Activated CD8-positive, alpha-beta T cell treated with anti-CD3 and anti-CD28 coated beads, Interleukin-2, amount 10 ng/mL, durations not matched to agents 7 days and 5 days (primary cell): ENCODE measurements around the gene MPEG1. TPM values are rescaled to one million over a fixed set of nuclear protein-coding genes. Genes with fewer than 3 reads are reported as not detected.

ENCODE experiments used
- ATAC-seq: fragments of 150-1000 bp; cut with Tn5 transposase; one replicate; pipeline ENCODE4 v1.10.0; 2021; ENCODE audit warnings: moderate library complexity
- CTCF ChIA-PET: fragments of 350-600 bp; sonication (Branson Sonifier 250); formaldehyde crosslinking; loops from one replicate; lab custom pipeline; 2021; ENCODE audit warnings: antibody characterized with exemption; lab: Charles Lee
- POLR2A ChIA-PET: fragments of 350-600 bp; sonication (Branson Sonifier 250); formaldehyde crosslinking; loops from one replicate; lab custom pipeline; 2021; ENCODE audit warnings: antibody characterized with exemption; lab: Charles Lee
- DNase-seq: peaks from one replicate; pipeline ENCODE4 v3.0.0-alpha.2; 2020
- H3K27ac Mint-ChIP-seq: one replicate; pipeline ENCODE4 v1.8.0; 2021; ENCODE audit warnings: mild to moderate bottlenecking, mixed read lengths
- H3K27me3 Mint-ChIP-seq: one replicate; pipeline ENCODE4 v1.8.0; 2021; ENCODE audit warnings: low read depth, mixed read lengths
- H3K36me3 Mint-ChIP-seq: one replicate; pipeline ENCODE4 v1.8.0; 2021; ENCODE audit warnings: low read depth, mixed read lengths
- H3K4me1 Mint-ChIP-seq: one replicate; pipeline ENCODE4 v1.8.0; 2021; ENCODE audit warnings: low read depth, mixed read lengths
- H3K4me3 Mint-ChIP-seq: one replicate; pipeline ENCODE4 v1.8.0; 2021; ENCODE audit warnings: mild to moderate bottlenecking, mixed read lengths
- H3K9me3 Mint-ChIP-seq: one replicate; pipeline ENCODE4 v1.8.0; 2022; ENCODE audit warnings: mixed read lengths; ENCODE audit not compliant: insufficient read depth
- total RNA-seq, 2 experiments: library from RNA; stranded (reverse); gene quantifications; one replicate each; pipeline ENCODE4 v1.2.3, GENCODE V29; 2021

MPEG1 gene
- total RNA-seq, 2 experiments from 2014 or later = not detected

DNA sequence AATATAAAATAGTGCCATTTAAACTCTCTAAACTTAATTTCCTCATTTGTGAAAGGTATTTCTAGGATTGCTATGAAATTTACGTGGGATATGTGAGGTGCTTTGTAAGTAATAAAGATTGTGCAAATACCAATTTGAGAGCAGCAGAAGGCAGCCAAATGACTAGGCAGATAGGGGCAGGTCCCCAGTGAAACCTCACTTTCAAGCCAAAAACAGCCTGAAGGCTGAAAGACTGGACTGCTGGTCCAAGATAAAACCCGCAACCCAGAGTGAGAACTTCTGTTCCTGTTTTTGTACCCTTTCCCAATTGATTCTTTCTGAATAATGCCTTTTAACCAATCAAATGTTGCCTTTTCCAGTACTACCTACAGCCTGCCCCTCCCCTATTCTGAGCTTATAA, 33.6 kb downstream of the MPEG1 start:
- CTCF ChIA-PET = interaction anchor here (1.0 kb wide), 1 partner anchor 18 kb away, joined by 3 read pairs; no protein-coding TSS in a partner anchor
- POLR2A ChIA-PET = no interaction called here
- no peak overlapping the region for H3K4me3 Mint-ChIP-seq

GRCh38 chr11:59178402-59178801, 34.3 kb downstream of the MPEG1 start:
- Mint-ChIP-seq H3K4me1 (no peaks in the 10 kb centered on the region), H3K9me3 (no peaks in the 10 kb centered on the region), H3K27ac (no peak overlapping the region), H3K4me3 (no peak overlapping the region), H3K27me3 (peaks cover 18% of the 10 kb centered on the region), H3K36me3 (no peaks in the 10 kb centered on the region)
- ATAC-seq (no peak), DNase-seq (no peak)
- ChIA-PET CTCF (interaction anchor here (1.0 to 9.7 kb wide), 3 partner anchors 7 to 21 kb away, joined by 3 to 113 read pairs (median 4); no protein-coding TSS in a partner anchor), POLR2A (no interaction called here)

More for the DNA sequence above, 33.6 kb downstream of the MPEG1 start:
- Mint-ChIP-seq H3K27me3 (peaks cover 14% of the 10 kb centered on the region), H3K4me1 (no peaks in the 10 kb centered on the region), H3K9me3 (no peaks in the 10 kb centered on the region), H3K27ac (no peak overlapping the region), H3K36me3 (no peaks in the 10 kb centered on the region)
- no peak for ATAC-seq
- DNase-seq = no peak

GRCh38 chr11:59176330-59176729, 36.4 kb downstream of the MPEG1 start:
- Mint-ChIP-seq H3K4me1 (peaks cover 7% of the 10 kb centered on the region), H3K9me3 (no peaks in the 10 kb centered on the region), H3K36me3 (no peaks in the 10 kb centered on the region), H3K27ac (no peak overlapping the region), H3K4me3 (no peak overlapping the region), H3K27me3 (peaks cover 25% of the 10 kb centered on the region)
- no peak for DNase-seq
- POLR2A ChIA-PET = no interaction called here
- CTCF ChIA-PET = interaction anchor here (9.7 kb wide), 1 partner anchor 9 kb away, joined by 113 read pairs; no protein-coding TSS in a partner anchor
- no peak for ATAC-seq

- CTCF ChIA-PET = interaction anchor here (1.3 to 9.7 kb wide), 3 partner anchors 11 to 32 kb away, joined by 3 to 113 read pairs (median 7); no protein-coding TSS in a partner anchor
- POLR2A ChIA-PET = no interaction called here
- DNase-seq (no peak), ATAC-seq (no peak)
- H3K27me3 Mint-ChIP-seq = peaks cover 25% of the 10 kb centered on the region
- H3K27ac Mint-ChIP-seq = no peak overlapping the region
- no peaks in the 10 kb centered on the region for H3K36me3 Mint-ChIP-seq
- H3K4me1 Mint-ChIP-seq = peaks cover 7% of the 10 kb centered on the region
- H3K9me3 Mint-ChIP-seq = no peaks in the 10 kb centered on the region
- H3K4me3 Mint-ChIP-seq = no peak overlapping the region
Measured at GRCh38 chr11:59175091-59175501, 37.6 kb downstream of the MPEG1 start.

DNA sequence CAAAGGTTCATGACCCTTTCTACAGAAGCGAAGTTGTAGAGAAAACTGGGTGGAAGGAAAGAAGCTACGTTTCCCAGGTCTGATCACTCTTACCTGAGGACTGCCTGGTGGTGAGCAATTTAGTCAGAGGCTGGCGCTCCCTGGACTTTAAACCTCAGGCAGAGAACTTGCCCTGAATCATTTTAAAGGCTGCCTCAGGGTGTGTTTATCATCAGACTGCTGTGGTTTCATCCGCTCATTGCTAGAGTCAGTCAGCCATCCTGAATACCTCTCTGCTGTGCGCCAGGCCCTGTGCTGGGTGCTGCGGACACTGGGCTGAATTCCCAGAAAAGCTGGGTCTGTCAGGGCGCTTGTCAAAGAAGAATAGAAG, 38.1 kb downstream of the MPEG1 start:
- POLR2A ChIA-PET = interaction anchor here (0.9 kb wide), 1 partner anchor 32 kb away, joined by 3 read pairs; the partner anchor contains the start of gene FAM111A
- ATAC-seq = no peak
- no peak overlapping the region for H3K27ac Mint-ChIP-seq

GRCh38 chr11:59173964-59174663, 38.6 kb downstream of the MPEG1 start:
- H3K36me3 Mint-ChIP-seq = no peaks in the 10 kb centered on the region
- peaks cover 7% of the 10 kb centered on the region for H3K4me1 Mint-ChIP-seq
- POLR2A ChIA-PET = interaction anchor here (0.9 kb wide), 1 partner anchor 32 kb away, joined by 3 read pairs; the partner anchor contains the start of gene FAM111A
- DNase-seq (no peak), ATAC-seq (no peak)
- H3K27me3 Mint-ChIP-seq = peaks cover 25% of the 10 kb centered on the region
- CTCF ChIA-PET = interaction anchor here (1.3 to 9.7 kb wide), 3 partner anchors 12 to 33 kb away, joined by 3 to 113 read pairs (median 7); no protein-coding TSS in a partner anchor
- no peak overlapping the region for H3K4me3 Mint-ChIP-seq
- no peaks in the 10 kb centered on the region for H3K9me3 Mint-ChIP-seq
- H3K27ac Mint-ChIP-seq = no peak overlapping the region

More for the DNA sequence above, 38.1 kb downstream of the MPEG1 start:
- Mint-ChIP-seq H3K36me3 (no peaks in the 10 kb centered on the region), H3K4me3 (no peak overlapping the region), H3K27me3 (peaks cover 25% of the 10 kb centered on the region), H3K9me3 (no peaks in the 10 kb centered on the region), H3K4me1 (peaks cover 7% of the 10 kb centered on the region)
- DNase-seq = no peak
- CTCF ChIA-PET = interaction anchor here (1.3 to 9.7 kb wide), 3 partner anchors 11 to 33 kb away, joined by 3 to 113 read pairs (median 7); no protein-coding TSS in a partner anchor

DNA sequence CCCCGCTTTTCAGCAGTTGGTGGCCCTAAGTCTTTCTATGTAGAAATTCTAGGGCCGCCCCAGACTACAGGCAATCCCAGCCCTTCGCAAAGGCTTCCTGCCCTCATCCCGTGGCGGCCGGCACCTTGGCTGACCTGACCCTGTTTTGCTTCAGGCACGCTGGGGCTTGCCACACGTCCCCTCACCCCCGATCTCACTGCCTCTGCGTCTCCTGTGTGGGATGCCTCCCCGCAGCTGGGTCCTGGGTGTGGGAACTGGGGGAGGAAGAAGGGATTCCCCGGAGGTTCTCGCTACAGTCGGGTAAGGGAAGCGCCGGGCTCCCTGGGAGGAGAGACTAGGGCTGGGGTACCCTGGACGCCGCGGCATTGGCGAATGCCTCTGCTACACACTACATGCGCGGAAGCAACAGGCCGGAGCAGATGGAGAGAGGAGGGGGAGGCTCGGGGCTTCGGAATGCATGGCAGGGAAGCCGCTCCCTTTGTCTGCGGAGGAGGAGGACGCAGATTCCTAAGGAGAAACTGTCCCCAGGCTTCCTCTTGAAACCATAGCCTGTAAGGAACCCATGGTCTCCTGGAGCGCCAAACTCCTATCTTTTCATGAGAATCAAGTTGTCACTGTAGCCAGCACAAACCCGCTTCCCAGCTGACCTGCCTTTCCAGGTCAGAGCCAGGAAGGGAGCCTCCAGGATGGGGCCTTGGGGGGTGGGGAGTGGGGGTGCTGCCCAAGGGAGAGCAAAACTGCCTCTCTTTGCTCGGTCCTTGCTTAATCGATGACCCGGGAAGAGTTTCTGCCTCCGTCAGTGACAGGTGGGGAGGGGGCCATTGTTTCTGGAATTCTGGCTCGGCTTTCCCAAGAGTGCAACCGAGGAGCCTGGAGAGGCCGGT, 39.4 kb downstream of the MPEG1 start:
- no peak for DNase-seq
- H3K9me3 Mint-ChIP-seq = no peaks in the 10 kb centered on the region
- H3K4me3 Mint-ChIP-seq = peak overlapping the region; percentile 64
- peaks cover 7% of the 10 kb centered on the region for H3K4me1 Mint-ChIP-seq
- no peak for ATAC-seq
- CTCF ChIA-PET = interaction anchor here (2.2 to 9.7 kb wide), 7 partner anchors 8 to 36 kb away, joined by 7 to 113 read pairs (median 16); no protein-coding TSS in a partner anchor
- H3K27me3 Mint-ChIP-seq = peaks cover 23% of the 10 kb centered on the region
- POLR2A ChIA-PET = no interaction called here
- no peak overlapping the region for H3K27ac Mint-ChIP-seq
- H3K36me3 Mint-ChIP-seq = no peaks in the 10 kb centered on the region

DNA sequence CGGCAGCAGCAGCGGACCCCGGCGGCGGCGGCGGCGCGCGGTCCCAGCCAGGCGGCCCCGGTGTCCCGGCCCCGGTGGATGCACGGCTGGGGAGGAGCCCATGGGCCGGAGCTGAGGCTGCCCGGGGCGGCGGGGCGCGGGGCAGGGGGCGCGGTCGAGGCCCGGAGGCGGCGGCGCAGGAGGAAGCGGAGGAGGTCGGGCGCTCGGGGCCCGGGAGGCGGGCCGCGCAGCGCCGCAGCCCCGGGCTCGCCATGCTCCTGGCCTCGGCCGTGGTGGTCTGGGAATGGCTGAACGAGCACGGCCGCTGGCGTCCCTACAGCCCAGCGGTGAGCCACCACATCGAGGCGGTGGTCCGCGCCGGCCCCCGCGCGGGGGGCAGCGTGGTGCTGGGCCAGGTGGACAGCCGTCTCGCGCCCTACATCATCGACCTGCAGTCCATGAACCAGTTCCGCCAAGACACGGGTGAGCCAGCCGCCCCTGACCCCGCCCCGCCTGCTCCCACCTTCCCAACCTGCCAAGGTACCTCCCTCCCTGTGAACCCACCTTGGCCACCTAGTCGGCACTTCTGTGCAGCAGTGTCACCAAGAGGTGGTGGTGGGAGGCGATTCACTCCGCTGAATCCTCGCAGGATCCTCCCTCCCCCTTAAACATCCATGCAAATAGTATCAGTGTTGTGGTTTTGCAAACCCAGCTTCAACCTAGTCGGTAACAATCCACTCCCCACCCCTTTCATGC, 40.2 kb downstream of the MPEG1 start:
- Mint-ChIP-seq H3K27me3 (peaks cover 23% of the 10 kb centered on the region), H3K4me1 (peaks cover 7% of the 10 kb centered on the region), H3K9me3 (no peaks in the 10 kb centered on the region), H3K27ac (no peak overlapping the region), H3K4me3 (peak overlapping the region; percentile 64), H3K36me3 (no peaks in the 10 kb centered on the region)
- CTCF ChIA-PET = interaction anchor here (0.6 to 9.7 kb wide), 34 partner anchors 9 to 1131 kb away, joined by 3 to 113 read pairs (median 5); partner anchors contain the start of genes FAM111A and OR5A2
- DNase-seq (peak; percentile 27), ATAC-seq (peak; percentile 32)
- POLR2A ChIA-PET = interaction anchor here (0.6 kb wide), 1 partner anchor 30 kb away, joined by 3 read pairs; the partner anchor contains the start of gene FAM111A

DNA sequence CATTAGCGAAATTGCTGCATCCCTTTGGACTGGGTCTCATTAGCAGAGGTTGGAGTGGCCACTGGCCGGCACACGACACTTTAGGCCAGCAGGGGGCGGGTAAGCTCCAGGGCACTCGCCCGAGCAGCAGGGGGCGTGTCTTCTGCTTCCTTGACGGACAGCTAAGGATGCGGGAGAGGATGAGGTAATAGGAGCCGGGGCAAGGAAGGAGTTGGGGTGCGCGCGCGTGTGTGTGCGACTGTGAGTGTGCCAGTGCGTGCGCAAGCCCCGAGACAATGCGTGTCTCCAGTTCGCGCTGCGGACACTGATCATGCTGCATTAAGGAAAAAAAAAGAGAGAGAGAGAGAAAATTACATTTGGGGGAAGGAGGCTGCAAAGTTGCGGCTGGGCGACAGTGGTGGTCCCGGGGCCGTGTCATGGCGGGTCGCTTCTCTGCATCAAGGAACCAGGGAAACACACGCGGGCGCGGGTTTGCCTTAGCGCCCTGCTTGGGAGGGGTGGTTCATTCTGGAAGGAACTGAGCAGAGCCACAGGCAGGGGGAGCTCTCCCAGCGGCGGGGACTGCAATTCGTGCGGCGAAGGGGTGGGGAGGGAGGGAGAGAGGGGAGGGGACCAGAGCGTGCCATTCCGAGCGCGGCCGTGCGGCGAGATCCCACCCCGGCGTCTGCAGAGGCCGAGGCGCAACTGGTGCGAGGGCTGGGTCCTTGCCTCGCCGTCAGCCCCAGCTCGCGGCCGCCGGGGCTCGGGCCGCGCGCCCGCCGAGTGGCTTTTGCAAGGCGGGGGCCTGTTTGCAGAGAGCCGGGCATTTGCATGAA, 41.0 kb downstream of the MPEG1 start, which contains the start of gene DTX4:
Gene DTX4, plus strand, starts transcription at position 625 of the 815 bp plus-strand sequence. CDS start 464 bp downstream, outside the sequence.
- H3K9me3 Mint-ChIP-seq = no peaks in the 10 kb centered on the region
- H3K36me3 Mint-ChIP-seq = no peaks in the 10 kb centered on the region
- H3K27me3 Mint-ChIP-seq = peaks cover 27% of the 10 kb centered on the region
- POLR2A ChIA-PET = interaction anchor here (0.6 kb wide), 2 partner anchors 15 to 29 kb away, joined by 3 read pairs; partner anchors contain the start of gene FAM111A
- ATAC-seq (peak; percentile 88), DNase-seq (peak; percentile 93)
- no peak within 1 kb of the TSS for H3K27ac Mint-ChIP-seq
- CTCF ChIA-PET = interaction anchor here (0.6 to 9.7 kb wide), 40 partner anchors 10 to 1131 kb away, joined by 3 to 113 read pairs (median 5); partner anchors contain the start of genes FAM111A, OR5A2 and PATL1
- peak within 1 kb of the TSS; percentile 64 for H3K4me3 Mint-ChIP-seq
- H3K4me1 Mint-ChIP-seq = peaks cover 7% of the 10 kb centered on the region

- Mint-ChIP-seq H3K27ac (no peak overlapping the region), H3K9me3 (no peaks in the 10 kb centered on the region), H3K27me3 (peaks cover 28% of the 10 kb centered on the region), H3K4me3 (no peak overlapping the region), H3K4me1 (peaks cover 3% of the 10 kb centered on the region), H3K36me3 (no peaks in the 10 kb centered on the region)
- no peak for ATAC-seq
- CTCF ChIA-PET = interaction anchor here (0.7 to 3.9 kb wide), 7 partner anchors 7 to 370 kb away, joined by 3 to 18 read pairs (median 3); partner anchors contain the start of gene DTX4
- DNase-seq = no peak
- POLR2A ChIA-PET = no interaction called here
Measured at GRCh38 chr11:59164028-59164427, 48.7 kb downstream of the MPEG1 start.
